ENCODE measurements around the gene LRP1.

Gene LRP1

GRCh38 chr12:57198329-57198728 lies 70.0 kb downstream of the LRP1 start:
- no peak for TF ChIP-seq ARNT (IDR thresholded peaks at IDR 0.05)
- no peak for TF ChIP-seq LEF1 (IDR thresholded peaks at IDR 0.05; ENCODE audit: borderline replicate concordance)
- no peak for TF ChIP-seq BHLHE40 (IDR thresholded peaks at IDR 0.05; ENCODE audit: borderline replicate concordance)
- TF ChIP-seq L3MBTL2 (conservative IDR thresholded peaks at IDR 0.05), result no peak
- no peak for TF ChIP-seq FOXK2 (IDR thresholded peaks at IDR 0.05)
- TF ChIP-seq SP1 (IDR thresholded peaks at IDR 0.05), result no peak
- no peak for TF ChIP-seq ZNF384 (IDR thresholded peaks at IDR 0.05)
- no peak for TF ChIP-seq CTBP1 (IDR thresholded peaks at IDR 0.05; ENCODE audit: borderline replicate concordance)
- TF ChIP-seq NFRKB (IDR thresholded peaks at IDR 0.05), result no peak
- TF ChIP-seq PKNOX1 (IDR thresholded peaks at IDR 0.05), result no peak
- no peak for TF ChIP-seq HDGF (IDR thresholded peaks at IDR 0.05; ENCODE audit: borderline replicate concordance)
- TF ChIP-seq TARDBP (IDR thresholded peaks at IDR 0.05), result no peak
- no peak for TF ChIP-seq ELF4 (IDR thresholded peaks at IDR 0.05)
- TF ChIP-seq FOXM1 (IDR thresholded peaks at IDR 0.05; ENCODE audit: borderline replicate concordance), result no peak
- TF ChIP-seq SUZ12 (IDR thresholded peaks at IDR 0.05), result no peak
- CTCF ChIA-PET, result interaction anchor here (0.8 to 0.9 kb wide), 2 partner anchors 16 to 22 kb away, joined by 3 to 5 read pairs; no protein-coding TSS in a partner anchor
- POLR2A ChIA-PET, result interaction anchor here (1.1 kb wide), 1 partner anchor 31 kb away, joined by 3 read pairs; the partner anchor contains the start of gene SHMT2
- no peak for DNase-seq (ENCODE audit: extremely low spot score)

- ChIA-PET POLR2A (no interaction called here), CTCF (no interaction called here)
- TF ChIP-seq FOXM1 (IDR thresholded peaks at IDR 0.05; ENCODE audit: borderline replicate concordance), result no peak
- no peak for TF ChIP-seq CTBP1 (IDR thresholded peaks at IDR 0.05; ENCODE audit: borderline replicate concordance)
- TF ChIP-seq SUZ12 (IDR thresholded peaks at IDR 0.05), result no peak
- TF ChIP-seq TARDBP (IDR thresholded peaks at IDR 0.05), result no peak
- no peak for TF ChIP-seq HDGF (IDR thresholded peaks at IDR 0.05; ENCODE audit: borderline replicate concordance)
- no peak for TF ChIP-seq L3MBTL2 (conservative IDR thresholded peaks at IDR 0.05)
- no peak for TF ChIP-seq BHLHE40 (IDR thresholded peaks at IDR 0.05; ENCODE audit: borderline replicate concordance)
- no peak for TF ChIP-seq FOXK2 (IDR thresholded peaks at IDR 0.05)
- no peak for TF ChIP-seq PKNOX1 (IDR thresholded peaks at IDR 0.05)
- TF ChIP-seq SP1 (IDR thresholded peaks at IDR 0.05), result no peak
- no peak for TF ChIP-seq LEF1 (IDR thresholded peaks at IDR 0.05; ENCODE audit: borderline replicate concordance)
- TF ChIP-seq ELF4 (IDR thresholded peaks at IDR 0.05), result no peak
- no peak for TF ChIP-seq ARNT (IDR thresholded peaks at IDR 0.05)
- TF ChIP-seq ZNF384 (IDR thresholded peaks at IDR 0.05), result no peak
- no peak for TF ChIP-seq FOXA1 (IDR thresholded peaks at IDR 0.05)
- no peak for TF ChIP-seq NFRKB (IDR thresholded peaks at IDR 0.05)
- no peak for DNase-seq (ENCODE audit: extremely low spot score)
These were observed 70.9 kb downstream of the LRP1 start for GRCh38 chr12:57199191-57199590.

- POLR2A ChIA-PET, result no interaction called here
- TF ChIP-seq CTBP1 (IDR thresholded peaks at IDR 0.05; ENCODE audit: borderline replicate concordance) (no peak), ARNT (IDR thresholded peaks at IDR 0.05) (no peak), BHLHE40 (IDR thresholded peaks at IDR 0.05; ENCODE audit: borderline replicate concordance) (no peak), FOXK2 (IDR thresholded peaks at IDR 0.05) (no peak), PKNOX1 (IDR thresholded peaks at IDR 0.05) (no peak), TARDBP (IDR thresholded peaks at IDR 0.05) (no peak), ZNF384 (IDR thresholded peaks at IDR 0.05) (no peak)
- CTCF ChIA-PET, result no interaction called here
- DNase-seq (ENCODE audit: extremely low spot score), result no peak
These were observed 72.2 kb downstream of the LRP1 start for GRCh38 chr12:57200497-57200896.

- TF ChIP-seq LEF1 (IDR thresholded peaks at IDR 0.05; ENCODE audit: borderline replicate concordance) (no peak), SP1 (IDR thresholded peaks at IDR 0.05) (no peak), ZNF384 (IDR thresholded peaks at IDR 0.05) (no peak), BHLHE40 (IDR thresholded peaks at IDR 0.05; ENCODE audit: borderline replicate concordance) (no peak), ELF4 (IDR thresholded peaks at IDR 0.05) (no peak), FOXM1 (IDR thresholded peaks at IDR 0.05; ENCODE audit: borderline replicate concordance) (no peak), CTBP1 (IDR thresholded peaks at IDR 0.05; ENCODE audit: borderline replicate concordance) (no peak), FOXA1 (IDR thresholded peaks at IDR 0.05) (no peak), PKNOX1 (IDR thresholded peaks at IDR 0.05) (no peak), HDGF (IDR thresholded peaks at IDR 0.05; ENCODE audit: borderline replicate concordance) (no peak), TARDBP (IDR thresholded peaks at IDR 0.05) (no peak), NFRKB (IDR thresholded peaks at IDR 0.05) (no peak), FOXK2 (IDR thresholded peaks at IDR 0.05) (no peak), ARNT (IDR thresholded peaks at IDR 0.05) (no peak)
- ChIA-PET POLR2A (no interaction called here), CTCF (no interaction called here)
- DNase-seq (ENCODE audit: extremely low spot score), result no peak
These were observed 72.9 kb downstream of the LRP1 start for GRCh38 chr12:57201219-57201618.

- no peak for DNase-seq (ENCODE audit: extremely low spot score)
- POLR2A ChIA-PET, result no interaction called here
- CTCF ChIA-PET, result no interaction called here
- TF ChIP-seq ARNT (IDR thresholded peaks at IDR 0.05) (no peak), ZNF384 (IDR thresholded peaks at IDR 0.05) (no peak), FOXM1 (IDR thresholded peaks at IDR 0.05; ENCODE audit: borderline replicate concordance) (no peak), LEF1 (IDR thresholded peaks at IDR 0.05; ENCODE audit: borderline replicate concordance) (no peak), PKNOX1 (IDR thresholded peaks at IDR 0.05) (no peak), HDGF (IDR thresholded peaks at IDR 0.05; ENCODE audit: borderline replicate concordance) (no peak), FOXK2 (IDR thresholded peaks at IDR 0.05) (no peak), NFRKB (IDR thresholded peaks at IDR 0.05) (no peak), ELF4 (IDR thresholded peaks at IDR 0.05) (no peak), SUZ12 (IDR thresholded peaks at IDR 0.05) (no peak), FOXA1 (IDR thresholded peaks at IDR 0.05) (no peak)
These were observed 73.3 kb downstream of the LRP1 start for GRCh38 chr12:57201631-57202030.

Measured in HEK293T (cell line).